AG20443 (cell line): ENCODE measurements around the gene COG5.

ENCODE experiments used
- DNase-seq: peaks from one replicate; pipeline ENCODE4 v3.0.0; 2012; ENCODE audit warnings: low spot score, mixed read lengths

COG5 gene

DNA sequence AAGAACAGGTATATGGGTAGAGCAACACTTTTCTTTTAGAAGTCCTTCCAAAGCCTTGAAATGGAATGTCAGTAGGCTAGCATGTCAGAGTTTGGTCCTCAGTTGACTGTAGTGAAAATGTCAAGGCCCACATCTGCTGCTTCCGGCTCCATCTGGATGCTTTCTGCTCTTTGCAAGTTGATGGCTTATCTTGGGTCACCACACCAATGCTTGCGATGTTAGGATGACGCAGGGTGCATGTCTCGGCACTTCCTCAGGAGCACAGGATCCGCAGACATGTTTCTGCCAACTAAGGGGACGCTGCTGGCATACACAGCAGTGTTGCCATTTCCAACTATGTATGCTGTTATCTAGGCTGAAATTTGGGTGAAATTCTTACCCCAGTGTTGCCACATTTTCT, 408.9 kb downstream of the COG5 start:
- DNase-seq = no peak

DNA sequence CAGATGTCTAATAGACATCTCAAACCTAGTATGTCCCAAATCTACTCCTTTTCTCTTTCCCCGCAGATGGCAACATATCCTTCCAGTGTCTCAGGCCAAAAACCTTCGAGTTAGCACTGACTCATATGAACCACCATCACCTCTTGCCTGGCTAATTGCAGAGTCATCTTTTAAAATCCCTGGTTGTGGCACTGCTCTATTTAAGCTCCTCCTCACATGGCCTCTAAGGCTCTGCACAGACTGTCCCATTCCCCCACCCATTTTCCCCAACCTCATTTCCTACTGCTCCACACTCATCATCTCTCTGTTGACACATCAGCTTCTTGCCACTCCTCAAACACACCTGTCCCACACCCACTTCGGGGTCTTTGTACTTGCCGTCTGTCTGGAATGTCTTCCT, 411.7 kb downstream of the COG5 start:
- DNase-seq = peak; percentile 31
